ENCODE results near the gene SLC30A1.
A peak's percentile ranks its signal among the peaks of the same experiment; 100 is the strongest.

Gene SLC30A1

GRCh38 chr1:211580303-211580687 is 1.3 kb upstream of the SLC30A1 start:
- DNase-seq, result no peak
- Histone ChIP-seq H3K27ac (peak overlapping the region; percentile 93 to 97), H3K27me3 (no peaks in the 10 kb centered on the region), H3K4me1 (peaks cover 0 to 52% (median 23%) of the 10 kb centered on the region in 4 donors), H3K36me3 (peaks cover 3 to 9% (median 5%) of the 10 kb centered on the region in 3 donors), H3K4me3 (peak overlapping the region in 1 of 2 donors; percentile 99), H3K9me3 (no peaks in the 10 kb centered on the region)
- intact Hi-C loops (cut with DNase I; ENCODE audit: low total_unique reads), result loop anchor here (5.0 to 10.0 kb wide), 2 partner anchors 63 to 255 kb away; partner anchors contain the start of gene TRAF5
- TF ChIP-seq CTCF (IDR thresholded peaks at IDR 0.05), result no peak

- H3K27me3 ChIP-seq, result no peaks in the 10 kb centered on the region
- peaks cover 0 to 58% (median 27%) of the 10 kb centered on the region in 4 donors for H3K4me1 ChIP-seq
- no peak for TF ChIP-seq CTCF (IDR thresholded peaks at IDR 0.05)
- H3K4me3 ChIP-seq, result peak overlapping the region; percentile 89 to 99
- H3K27ac ChIP-seq, result peak overlapping the region; percentile 93 to 97
- DNase-seq, result peak in 1 of 2 donors; percentile 78
- peaks cover 6 to 13% (median 8%) of the 10 kb centered on the region in 3 donors for H3K36me3 ChIP-seq
- H3K9me3 ChIP-seq, result no peaks in the 10 kb centered on the region
- intact Hi-C loops (cut with DNase I; ENCODE audit: low total_unique reads), result loop anchor here (2.0 to 10.0 kb wide), 4 partner anchors 33 to 255 kb away; partner anchors contain the start of gene TRAF5
Measured at GRCh38 chr1:211579440-211580302, 710 bp upstream of the SLC30A1 start.

- no peaks in the 10 kb centered on the region for H3K27me3 ChIP-seq
- peak; percentile 67 to 87 for DNase-seq
- peak overlapping the region; percentile 93 to 97 for H3K27ac ChIP-seq
- TF ChIP-seq CTCF (IDR thresholded peaks at IDR 0.05), result peak; percentile 80 to 92
- H3K4me1 ChIP-seq, result peaks cover 0 to 73% (median 34%) of the 10 kb centered on the region in 4 donors
- peaks cover 6 to 13% (median 8%) of the 10 kb centered on the region in 3 donors for H3K36me3 ChIP-seq
- intact Hi-C loops (cut with DNase I; ENCODE audit: low total_unique reads), result loop anchor here (2.0 to 5.0 kb wide), 2 partner anchors 34 to 71 kb away; no protein-coding TSS in a partner anchor
- H3K9me3 ChIP-seq, result no peaks in the 10 kb centered on the region
- peak overlapping the region; percentile 89 to 99 for H3K4me3 ChIP-seq
Measured at GRCh38 chr1:211577819-211578639, 932 bp downstream of the SLC30A1 start.

GRCh38 chr1:211577277-211577818 is 1.6 kb downstream of the SLC30A1 start:
- intact Hi-C loops (cut with DNase I; ENCODE audit: low total_unique reads), result loop anchor here (5.0 kb wide), 1 partner anchor 35 kb away; no protein-coding TSS in a partner anchor
- H3K36me3 ChIP-seq, result peaks cover 6 to 13% (median 8%) of the 10 kb centered on the region in 3 donors
- H3K27me3 ChIP-seq, result no peaks in the 10 kb centered on the region
- no peak for DNase-seq
- peak overlapping the region; percentile 93 to 97 for H3K27ac ChIP-seq
- TF ChIP-seq CTCF (IDR thresholded peaks at IDR 0.05), result no peak
- no peaks in the 10 kb centered on the region for H3K9me3 ChIP-seq
- H3K4me3 ChIP-seq, result peak overlapping the region; percentile 89 to 99
- peaks cover 0 to 68% (median 36%) of the 10 kb centered on the region in 4 donors for H3K4me1 ChIP-seq

- Histone ChIP-seq H3K36me3 (peaks cover 6 to 13% (median 8%) of the 10 kb centered on the region in 3 donors), H3K9me3 (no peaks in the 10 kb centered on the region), H3K4me1 (peaks cover 0 to 62% (median 30%) of the 10 kb centered on the region in 4 donors), H3K4me3 (peak overlapping the region; percentile 89 to 99), H3K27ac (no peak overlapping the region), H3K27me3 (no peaks in the 10 kb centered on the region)
- no peak for TF ChIP-seq CTCF (IDR thresholded peaks at IDR 0.05)
- no peak for DNase-seq
- intact Hi-C loops (cut with DNase I; ENCODE audit: low total_unique reads), result loop anchor here (5.0 kb wide), 1 partner anchor 36 kb away; no protein-coding TSS in a partner anchor
Measured at GRCh38 chr1:211576717-211577116, 2.2 kb downstream of the SLC30A1 start.
